Liver (tissue), 9 donors: ENCODE results near the gene SYNDIG1. TPM values are rescaled to one million over a fixed set of nuclear protein-coding genes. Genes with fewer than 3 reads are reported as not detected.

Experiments
- DNase-seq: peaks from one replicate; pipeline ENCODE4 v3.0.0-alpha.2; 2017; ENCODE audit warnings: low spot score
- H3K27ac ChIP-seq, 2 donors: one replicate each; pipeline ENCODE4 v1.7.0; 2013; ENCODE audit warnings: inconsistent platforms in 2 of 2, low read length in 2 of 2, control low read depth in 1 of 2, low read depth in 1 of 2, mild to moderate bottlenecking in 1 of 2
- H3K27me3 ChIP-seq, 4 donors: one replicate each; pipeline versions ENCODE4 v1.6.1 to v1.7.0; 2013; ENCODE audit warnings: low read length in 3 of 4, inconsistent platforms in 1 of 4, mild to moderate bottlenecking in 1 of 4, moderate library complexity in 1 of 4; ENCODE audit not compliant: control insufficient read depth in 4 of 4, insufficient read depth in 4 of 4
- H3K36me3 ChIP-seq, 4 donors: one replicate each; pipeline versions ENCODE4 v1.6.1 to v1.7.0; 2013; ENCODE audit warnings: low read length in 3 of 4, mild to moderate bottlenecking in 3 of 4, low read depth in 1 of 4, moderate library complexity in 1 of 4; ENCODE audit not compliant: control insufficient read depth in 4 of 4, insufficient read depth in 3 of 4
- H3K4me1 ChIP-seq, 4 donors: one replicate each; pipeline versions ENCODE4 v1.6.1 to v1.7.0; 2013; ENCODE audit warnings: low read length in 3 of 4, mild to moderate bottlenecking in 3 of 4, moderate library complexity in 1 of 4; ENCODE audit not compliant: control insufficient read depth in 4 of 4, insufficient read depth in 4 of 4
- H3K4me3 ChIP-seq, 3 donors: one replicate each; pipeline versions ENCODE4 v1.6.1 to v1.7.0; 2013; ENCODE audit warnings: low read length in 3 of 3, control low read depth in 1 of 3, low read depth in 1 of 3, mild to moderate bottlenecking in 1 of 3
- H3K9ac ChIP-seq, 2 donors: one replicate each; pipeline ENCODE4 v1.7.0; 2013; ENCODE audit warnings: low read length in 2 of 2, mild to moderate bottlenecking in 2 of 2, moderate library complexity in 2 of 2, control low read depth in 1 of 2, low read depth in 1 of 2
- H3K9me3 ChIP-seq, 4 donors: one replicate each; pipeline versions ENCODE4 v1.6.1 to v1.7.0; 2013; ENCODE audit warnings: low read length in 3 of 4; ENCODE audit not compliant: control insufficient read depth in 4 of 4
- ATF3 ChIP-seq: IDR thresholded peaks from 2 replicates; pipeline ENCODE4 v1.6.1; 2016; ENCODE audit warnings: antibody characterized with exemption
- CTCF ChIP-seq: fragments of 150-350 bp; IDR thresholded peaks from 2 replicates; pipeline ENCODE4 v1.5.1; 2017; ENCODE audit warnings: improper control_type of control experiment, low read depth, low read length; ENCODE audit not compliant: missing input control
- EGR1 ChIP-seq, 2 donors: IDR thresholded peaks; 2 replicates each; pipeline ENCODE4 v1.6.1; 2016 to 2018; ENCODE audit warnings: antibody characterized with exemption in 2 of 2, low read depth in 2 of 2
- FOXA1 ChIP-seq: IDR thresholded peaks from 2 replicates; pipeline ENCODE4 v1.6.1; 2016; ENCODE audit warnings: antibody characterized with exemption
- FOXA2 ChIP-seq: IDR thresholded peaks from 2 replicates; pipeline ENCODE4 v1.6.1; 2016; ENCODE audit warnings: antibody characterized with exemption
- GABPA ChIP-seq, 2 donors: IDR thresholded peaks in 1 of 2; conservative IDR thresholded peaks in 1 of 2; 2 replicates each; pipeline ENCODE4 v1.6.1; 2016; ENCODE audit warnings: antibody characterized with exemption in 2 of 2, mild to moderate bottlenecking in 1 of 2, moderate library complexity in 1 of 2
- HNF4A ChIP-seq, 2 donors: conservative IDR thresholded peaks; 2 replicates each; pipeline ENCODE4 v1.6.1; 2016; ENCODE audit warnings: antibody characterized with exemption in 2 of 2, mild to moderate bottlenecking in 2 of 2
- HNF4G ChIP-seq: IDR thresholded peaks from 2 replicates; pipeline ENCODE4 v1.6.1; 2016; ENCODE audit warnings: antibody characterized with exemption
- JUND ChIP-seq, 2 donors: IDR thresholded peaks; 2 replicates each; pipeline ENCODE4 v1.6.1; 2016; ENCODE audit warnings: antibody characterized with exemption in 2 of 2
- MAX ChIP-seq: IDR thresholded peaks from 2 replicates; pipeline ENCODE4 v1.6.1; 2016; ENCODE audit warnings: antibody characterized with exemption
- NR2F2 ChIP-seq: IDR thresholded peaks from 2 replicates; pipeline ENCODE4 v1.6.1; 2016; ENCODE audit warnings: antibody characterized with exemption
- RAD21 ChIP-seq, 2 donors: IDR thresholded peaks; 2 replicates each; pipeline ENCODE4 v1.6.1; 2016; ENCODE audit warnings: antibody characterized with exemption in 2 of 2, mild to moderate bottlenecking in 2 of 2
- REST ChIP-seq: IDR thresholded peaks from 2 replicates; pipeline ENCODE4 v1.6.1; 2016; ENCODE audit warnings: antibody characterized with exemption, mild to moderate bottlenecking
- RXRA ChIP-seq, 2 donors: IDR thresholded peaks; 2 replicates each; pipeline ENCODE4 v1.6.1; 2017 to 2018; ENCODE audit warnings: antibody characterized with exemption in 2 of 2, mild to moderate bottlenecking in 1 of 2
- SP1 ChIP-seq: IDR thresholded peaks from 2 replicates; pipeline ENCODE4 v1.6.1; 2018; ENCODE audit warnings: antibody characterized with exemption, mild to moderate bottlenecking
- TAF1 ChIP-seq: conservative IDR thresholded peaks from 2 replicates; pipeline ENCODE4 v1.6.1; 2016; ENCODE audit warnings: antibody characterized with exemption, mild to moderate bottlenecking
- YY1 ChIP-seq: IDR thresholded peaks from 2 replicates; pipeline ENCODE4 v1.6.1; 2016; ENCODE audit warnings: antibody characterized with exemption, mild to moderate bottlenecking
- ZBTB33 ChIP-seq: IDR thresholded peaks from 2 replicates; pipeline ENCODE4 v1.6.1; 2016; ENCODE audit warnings: antibody characterized with exemption
- WGBS: extraction: QIAGEN DNeasy Blood & Tissue Kit; methylation state at CpG from one replicate; pipeline ENCODE4 v1.1.7; 2013; 5-methylcytosine and 5-hydroxymethylcytosine counted together
- polyA plus RNA-seq, 2 donors: library from polyadenylated mRNA; stranded (reverse) in 1 of 2; unstranded in 1 of 2; fragments of 200-250 nt in 1 of 2; fragments of >200 nt in 1 of 2; fragmentation: Nextera tagmentation in 1 of 2; extraction: Ambion mirVana in 1 of 2; gene quantifications; one replicate each; pipeline versions ENCODE4 v1.2.1 to v1.2.3, GENCODE V29; 2013 to 2015
- total RNA-seq, 2 donors: library from RNA; depleted of rRNA; stranded (reverse); fragments of >200 nt; gene quantifications; one replicate each; pipeline ENCODE4 v1.2.3, GENCODE V29; 2014
- donor health status: healthy.
- donor health status: healthy.
- donor health status: healthy.
- donor health status: healthy.
- donor health status: healthy.

The SYNDIG1 gene
- total and polyA plus RNA-seq, 4 donors, result 0.05 to 0.08 TPM; not detected in 2

- H3K4me3 ChIP-seq, result no peak overlapping the region
- no peak for DNase-seq
- H3K9me3 ChIP-seq, result no peaks in the 10 kb centered on the region
- no peak overlapping the region for H3K9ac ChIP-seq
- H3K27me3 ChIP-seq, result peaks cover 0 to 4% (median 2%) of the 10 kb centered on the region in 4 donors
- H3K36me3 ChIP-seq, result no peaks in the 10 kb centered on the region
- TF ChIP-seq FOXA2 (no peak), FOXA1 (no peak), NR2F2 (no peak), HNF4G (no peak), SP1 (no peak), HNF4A (conservative IDR thresholded peaks at IDR 0.05) (no peak), TAF1 (no peak), CTCF (no peak), ZBTB33 (no peak)
- H3K4me1 ChIP-seq, result peaks cover 0 to 4% (median 0%) of the 10 kb centered on the region in 4 donors
- no peak overlapping the region for H3K27ac ChIP-seq
- WGBS, result 65% methylated on average over 3 of the region's 3 CpGs
These were observed 149.8 kb downstream of the SYNDIG1 start for GRCh38 chr20:24619212-24619611.

GRCh38 chr20:24620937-24621519 is 151.6 kb downstream of the SYNDIG1 start:
- peak in 1 of 2 donors; percentile 6 for TF ChIP-seq HNF4A (conservative IDR thresholded peaks at IDR 0.05)
- no peak for TF ChIP-seq SP1
- no peak for TF ChIP-seq NR2F2
- peak; percentile 85 for TF ChIP-seq FOXA2
- no peak for TF ChIP-seq CTCF
- no peak for TF ChIP-seq JUND (IDR thresholded peaks at IDR 0.05)
- peak in 1 of 2 donors; percentile 54 for TF ChIP-seq RXRA (IDR thresholded peaks at IDR 0.05)
- TF ChIP-seq YY1, result no peak
- TF ChIP-seq GABPA (IDR thresholded peaks at IDR 0.05 in 1 of 2, conservative IDR thresholded peaks at IDR 0.05 in 1 of 2), result no peak
- TF ChIP-seq EGR1 (IDR thresholded peaks at IDR 0.05; ENCODE audit: low read depth in 2 of 2), result no peak
- TF ChIP-seq REST, result no peak
- no peak for TF ChIP-seq TAF1
- no peak for TF ChIP-seq RAD21 (IDR thresholded peaks at IDR 0.05)
- TF ChIP-seq FOXA1, result peak; percentile 32
- no peak for TF ChIP-seq ATF3
- TF ChIP-seq ZBTB33, result no peak
- peak; percentile 13 for TF ChIP-seq MAX
- TF ChIP-seq HNF4G, result no peak
- 41% methylated on average over 1 of the region's 1 CpG for WGBS
- DNase-seq, result no peak
- Histone ChIP-seq H3K4me1 (peaks cover 0 to 4% (median 0%) of the 10 kb centered on the region in 4 donors), H3K4me3 (no peak overlapping the region), H3K9me3 (no peaks in the 10 kb centered on the region), H3K36me3 (no peaks in the 10 kb centered on the region), H3K27me3 (peaks cover 0 to 4% (median 1%) of the 10 kb centered on the region in 4 donors), H3K9ac (no peak overlapping the region), H3K27ac (no peak overlapping the region)
